GM12873 (cell line): Measurements from ENCODE around the gene VANGL2.

ENCODE experiments used
- CTCF ChIP-seq: IDR thresholded peaks from 2 replicates; pipeline ENCODE4 v1.5.1; 2012; ENCODE audit warnings: low read depth, mild to moderate bottlenecking, moderate library complexity, low read length, control low read depth; ENCODE audit not compliant: insufficient read depth; ENCODE audit errors: missing control alignments

Gene VANGL2

GRCh38 chr1:160359559-160360226 lies 40.7 kb upstream of the VANGL2 start:
- TF ChIP-seq CTCF = no peak

GRCh38 chr1:160360227-160360695 lies 40.1 kb upstream of the VANGL2 start:
- TF ChIP-seq CTCF = no peak

- TF ChIP-seq CTCF = no peak
Observed at GRCh38 chr1:160361199-160361598, 39.2 kb upstream of the VANGL2 start.

GRCh38 chr1:160361814-160362167 lies 38.6 kb upstream of the VANGL2 start:
- no peak for TF ChIP-seq CTCF

GRCh38 chr1:160362168-160362957 lies 38.0 kb upstream of the VANGL2 start:
- TF ChIP-seq CTCF = no peak

GRCh38 chr1:160363010-160363409 lies 37.4 kb upstream of the VANGL2 start:
- TF ChIP-seq CTCF = no peak

- no peak for TF ChIP-seq CTCF
Observed at GRCh38 chr1:160363951-160364735, 36.2 kb upstream of the VANGL2 start.
